ENCODE results near the gene COPZ2.

The COPZ2 gene

GRCh38 chr17:47994724-47995123, 42.9 kb downstream of the COPZ2 start:
- no peak overlapping the region for H3K9ac ChIP-seq (ENCODE audit: low read length)
- no peak overlapping the region for H4K8ac ChIP-seq (ENCODE audit: low read depth, low read length)
- no peaks in the 10 kb centered on the region for H3K36me3 ChIP-seq (ENCODE audit: control insufficient read depth, insufficient read depth, low read length)
- peaks cover 18% of the 10 kb centered on the region for H3K4me1 ChIP-seq (ENCODE audit: control insufficient read depth, low read depth, low read length)
- H3K79me1 ChIP-seq (ENCODE audit: low read length), result no peaks in the 10 kb centered on the region
- no peaks in the 10 kb centered on the region for H3K79me2 ChIP-seq (ENCODE audit: control insufficient read depth, insufficient read depth, low read length)
- no peak for DNase-seq
- H3K4ac ChIP-seq (ENCODE audit: low read depth, low read length), result peak overlapping the region; percentile 41
- no peaks in the 10 kb centered on the region for H3K27me3 ChIP-seq (ENCODE audit: insufficient read depth, low read length, poor library complexity)
- no CpG with 5 or more reads among the region's 4 CpGs for WGBS (ENCODE audit: extremely low coverage, insufficient coverage, low lambda C conversion rate)
- H4K5ac ChIP-seq (ENCODE audit: low read length), result no peak overlapping the region
- no peak overlapping the region for H3K18ac ChIP-seq (ENCODE audit: low read length)
- no peak overlapping the region for H2BK120ac ChIP-seq (ENCODE audit: low read depth, low read length)
- H2BK5ac ChIP-seq (ENCODE audit: low read length), result no peak overlapping the region
- H2BK15ac ChIP-seq (replicated peaks; ENCODE audit: low read depth), result no peak overlapping the region
- H3K4me3 ChIP-seq (ENCODE audit: low read length), result no peak overlapping the region
- no peak overlapping the region for H3K23ac ChIP-seq (ENCODE audit: low read length)
- no peak overlapping the region for H3K27ac ChIP-seq (ENCODE audit: low read depth, low read length)
- H3K56ac ChIP-seq (ENCODE audit: low read length), result peak overlapping the region; percentile 71
- H3K4me2 ChIP-seq (ENCODE audit: low read length), result no peak overlapping the region
- H2AK5ac ChIP-seq (ENCODE audit: low read length), result no peak overlapping the region

GRCh38 chr17:47993964-47994363, 43.6 kb downstream of the COPZ2 start:
- no CpG with 5 or more reads among the region's 5 CpGs for WGBS (ENCODE audit: extremely low coverage, insufficient coverage, low lambda C conversion rate)
- no peaks in the 10 kb centered on the region for H3K36me3 ChIP-seq (ENCODE audit: control insufficient read depth, insufficient read depth, low read length)
- no peak overlapping the region for H3K9ac ChIP-seq (ENCODE audit: low read length)
- no peak overlapping the region for H3K56ac ChIP-seq (ENCODE audit: low read length)
- H4K5ac ChIP-seq (ENCODE audit: low read length), result no peak overlapping the region
- no peak overlapping the region for H3K18ac ChIP-seq (ENCODE audit: low read length)
- no peak for DNase-seq
- no peak overlapping the region for H2AK5ac ChIP-seq (ENCODE audit: low read length)
- no peak overlapping the region for H3K4me2 ChIP-seq (ENCODE audit: low read length)
- no peak overlapping the region for H2BK5ac ChIP-seq (ENCODE audit: low read length)
- no peaks in the 10 kb centered on the region for H3K27me3 ChIP-seq (ENCODE audit: insufficient read depth, low read length, poor library complexity)
- H3K4me3 ChIP-seq (ENCODE audit: low read length), result no peak overlapping the region
- H3K23ac ChIP-seq (ENCODE audit: low read length), result no peak overlapping the region
- no peak overlapping the region for H3K27ac ChIP-seq (ENCODE audit: low read depth, low read length)
- no peaks in the 10 kb centered on the region for H3K79me1 ChIP-seq (ENCODE audit: low read length)
- H2BK120ac ChIP-seq (ENCODE audit: low read depth, low read length), result no peak overlapping the region
- no peak overlapping the region for H4K8ac ChIP-seq (ENCODE audit: low read depth, low read length)
- H2BK15ac ChIP-seq (replicated peaks; ENCODE audit: low read depth), result no peak overlapping the region
- no peaks in the 10 kb centered on the region for H3K79me2 ChIP-seq (ENCODE audit: control insufficient read depth, insufficient read depth, low read length)
- H3K4ac ChIP-seq (ENCODE audit: low read depth, low read length), result no peak overlapping the region
- H3K4me1 ChIP-seq (ENCODE audit: control insufficient read depth, low read depth, low read length), result peaks cover 22% of the 10 kb centered on the region

- Histone ChIP-seq H3K79me2 (ENCODE audit: control insufficient read depth, insufficient read depth, low read length) (no peaks in the 10 kb centered on the region), H3K4me2 (ENCODE audit: low read length) (no peak overlapping the region), H3K18ac (ENCODE audit: low read length) (no peak overlapping the region), H3K27me3 (ENCODE audit: insufficient read depth, low read length, poor library complexity) (no peaks in the 10 kb centered on the region), H3K79me1 (ENCODE audit: low read length) (no peaks in the 10 kb centered on the region), H3K4ac (ENCODE audit: low read depth, low read length) (no peak overlapping the region), H3K23ac (ENCODE audit: low read length) (no peak overlapping the region), H2BK15ac (replicated peaks; ENCODE audit: low read depth) (no peak overlapping the region), H4K5ac (ENCODE audit: low read length) (no peak overlapping the region), H3K9ac (ENCODE audit: low read length) (no peak overlapping the region), H3K4me1 (ENCODE audit: control insufficient read depth, low read depth, low read length) (peaks cover 23% of the 10 kb centered on the region), H2BK120ac (ENCODE audit: low read depth, low read length) (no peak overlapping the region), H3K36me3 (ENCODE audit: control insufficient read depth, insufficient read depth, low read length) (no peaks in the 10 kb centered on the region), H3K56ac (ENCODE audit: low read length) (no peak overlapping the region), H2AK5ac (ENCODE audit: low read length) (no peak overlapping the region), H3K4me3 (ENCODE audit: low read length) (no peak overlapping the region), H3K27ac (ENCODE audit: low read depth, low read length) (no peak overlapping the region), H2BK5ac (ENCODE audit: low read length) (no peak overlapping the region), H4K8ac (ENCODE audit: low read depth, low read length) (no peak overlapping the region)
- WGBS (ENCODE audit: extremely low coverage, insufficient coverage, low lambda C conversion rate), result no CpG with 5 or more reads among the region's 9 CpGs
- DNase-seq, result no peak
Measured at GRCh38 chr17:47993031-47993564, 44.5 kb downstream of the COPZ2 start.

GRCh38 chr17:47992216-47992615, 45.4 kb downstream of the COPZ2 start:
- DNase-seq, result no peak

GRCh38 chr17:47990962-47991731, 46.5 kb downstream of the COPZ2 start:
- H3K27me3 ChIP-seq (ENCODE audit: insufficient read depth, low read length, poor library complexity), result no peaks in the 10 kb centered on the region
- peak overlapping the region; percentile 47 for H3K27ac ChIP-seq (ENCODE audit: low read depth, low read length)
- peak overlapping the region; percentile 61 for H3K56ac ChIP-seq (ENCODE audit: low read length)
- no peak overlapping the region for H3K4me3 ChIP-seq (ENCODE audit: low read length)
- no peak overlapping the region for H2BK15ac ChIP-seq (replicated peaks; ENCODE audit: low read depth)
- H3K4me1 ChIP-seq (ENCODE audit: control insufficient read depth, low read depth, low read length), result peaks cover 27% of the 10 kb centered on the region
- H4K8ac ChIP-seq (ENCODE audit: low read depth, low read length), result no peak overlapping the region
- no peak overlapping the region for H3K4me2 ChIP-seq (ENCODE audit: low read length)
- no peak overlapping the region for H3K4ac ChIP-seq (ENCODE audit: low read depth, low read length)
- no peak overlapping the region for H2BK120ac ChIP-seq (ENCODE audit: low read depth, low read length)
- no peaks in the 10 kb centered on the region for H3K36me3 ChIP-seq (ENCODE audit: control insufficient read depth, insufficient read depth, low read length)
- no peaks in the 10 kb centered on the region for H3K79me2 ChIP-seq (ENCODE audit: control insufficient read depth, insufficient read depth, low read length)
- peak overlapping the region; percentile 20 for H3K9ac ChIP-seq (ENCODE audit: low read length)
- H3K18ac ChIP-seq (ENCODE audit: low read length), result peak overlapping the region; percentile 46
- no peak overlapping the region for H4K5ac ChIP-seq (ENCODE audit: low read length)
- peak; percentile 47 for DNase-seq
- H2AK5ac ChIP-seq (ENCODE audit: low read length), result no peak overlapping the region
- WGBS (ENCODE audit: extremely low coverage, insufficient coverage, low lambda C conversion rate), result no CpG with 5 or more reads among the region's 14 CpGs
- peak overlapping the region; percentile 83 for H3K23ac ChIP-seq (ENCODE audit: low read length)
- no peaks in the 10 kb centered on the region for H3K79me1 ChIP-seq (ENCODE audit: low read length)
- H2BK5ac ChIP-seq (ENCODE audit: low read length), result no peak overlapping the region

More at GRCh38 chr17:47992216-47992615, 45.4 kb downstream of the COPZ2 start:
- no peak overlapping the region for H3K9ac ChIP-seq (ENCODE audit: low read length)
- H3K4me1 ChIP-seq (ENCODE audit: control insufficient read depth, low read depth, low read length), result peaks cover 27% of the 10 kb centered on the region
- H4K5ac ChIP-seq (ENCODE audit: low read length), result no peak overlapping the region
- no peaks in the 10 kb centered on the region for H3K79me1 ChIP-seq (ENCODE audit: low read length)
- H3K18ac ChIP-seq (ENCODE audit: low read length), result no peak overlapping the region
- H3K27ac ChIP-seq (ENCODE audit: low read depth, low read length), result no peak overlapping the region
- no peak overlapping the region for H3K4ac ChIP-seq (ENCODE audit: low read depth, low read length)
- peak overlapping the region; percentile 30 for H3K56ac ChIP-seq (ENCODE audit: low read length)
- H4K8ac ChIP-seq (ENCODE audit: low read depth, low read length), result no peak overlapping the region
- H3K23ac ChIP-seq (ENCODE audit: low read length), result no peak overlapping the region
- WGBS (ENCODE audit: extremely low coverage, insufficient coverage, low lambda C conversion rate), result no CpG with 5 or more reads among the region's 4 CpGs
- no peak overlapping the region for H2BK120ac ChIP-seq (ENCODE audit: low read depth, low read length)
- H3K4me3 ChIP-seq (ENCODE audit: low read length), result no peak overlapping the region
- H3K4me2 ChIP-seq (ENCODE audit: low read length), result no peak overlapping the region
- no peak overlapping the region for H2BK15ac ChIP-seq (replicated peaks; ENCODE audit: low read depth)
- no peak overlapping the region for H2AK5ac ChIP-seq (ENCODE audit: low read length)
- no peaks in the 10 kb centered on the region for H3K27me3 ChIP-seq (ENCODE audit: insufficient read depth, low read length, poor library complexity)
- no peaks in the 10 kb centered on the region for H3K79me2 ChIP-seq (ENCODE audit: control insufficient read depth, insufficient read depth, low read length)
- H2BK5ac ChIP-seq (ENCODE audit: low read length), result no peak overlapping the region
- H3K36me3 ChIP-seq (ENCODE audit: control insufficient read depth, insufficient read depth, low read length), result no peaks in the 10 kb centered on the region

Measured in mesendoderm (in vitro differentiated cells).